Measurements from ENCODE around the gene TSSK2.

Gene TSSK2

GRCh38 chr22:19096555-19096954, 34.6 kb upstream of the TSSK2 start:
- ChIA-PET POLR2A (no interaction called here), CTCF (interaction anchor here (0.6 to 2.0 kb wide), 2 partner anchors 9 to 169 kb away, joined by 3 to 5 read pairs; no protein-coding TSS in a partner anchor)
- no peaks in the 10 kb centered on the region for H3K9me3 ChIP-seq (ENCODE audit: control extremely low read depth in 1 of 5, control insufficient read depth in 4 of 5, insufficient read depth in 2 of 5, low read depth in 1 of 5, low read length in 4 of 5)
- DNase-seq: no peak
- H3K4me3 ChIP-seq (ENCODE audit: control insufficient read depth in 1 of 7, extremely low read depth in 1 of 7, insufficient read depth in 4 of 7, low read depth in 2 of 7, low read length in 6 of 7): no peak overlapping the region
- no peak overlapping the region for H3K27ac ChIP-seq (ENCODE audit: insufficient read depth in 1 of 2, low read depth in 1 of 2, low read length in 2 of 2, poor library complexity in 1 of 2, severe bottlenecking in 2 of 2)
- H3K4me1 ChIP-seq (ENCODE audit: control extremely low read depth in 1 of 4, control insufficient read depth in 4 of 4, insufficient read depth in 4 of 4, low read length in 3 of 4): peaks cover 0 to 4% (median under 1%) of the 10 kb centered on the region in 4 experiments
- no CpG with 5 or more reads among the region's 1 CpG for WGBS (ENCODE audit: insufficient coverage)
- no peaks in the 10 kb centered on the region for H3K27me3 ChIP-seq (replicated peaks in 2 of 5; ENCODE audit: control insufficient read depth in 4 of 5, insufficient read depth in 5 of 5, low read length in 4 of 5)
- H3K36me3 ChIP-seq (ENCODE audit: control insufficient read depth in 4 of 4, insufficient read depth in 4 of 4, low read length in 3 of 4): peaks cover 2 to 7% (median 3%) of the 10 kb centered on the region in 4 experiments

DNA sequence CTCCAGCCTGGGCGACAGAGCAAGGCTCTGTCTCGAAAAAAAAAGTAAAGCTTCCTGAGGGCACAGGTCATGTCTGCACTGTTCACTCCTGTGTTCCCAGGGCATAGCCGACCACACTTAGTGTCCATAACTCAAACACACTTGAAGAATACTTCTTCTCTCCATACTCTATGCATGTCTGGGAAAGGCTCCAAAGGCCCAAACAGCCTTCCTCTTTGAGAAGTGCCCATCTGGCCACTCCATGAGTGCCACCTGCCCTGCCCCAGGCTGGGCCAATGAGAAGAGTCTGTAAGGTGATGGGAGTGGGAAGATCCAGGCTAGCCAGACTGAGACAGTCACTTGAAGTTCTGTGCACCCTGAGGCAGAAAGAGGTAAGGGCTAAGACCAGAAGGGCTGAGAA, 33.6 kb upstream of the TSSK2 start:
- H3K36me3 ChIP-seq (ENCODE audit: control insufficient read depth in 4 of 4, insufficient read depth in 4 of 4, low read length in 3 of 4): peaks cover 2 to 7% (median 3%) of the 10 kb centered on the region in 4 experiments
- peak overlapping the region in 1 of 2 experiments; percentile 57 for H3K27ac ChIP-seq (ENCODE audit: insufficient read depth in 1 of 2, low read depth in 1 of 2, low read length in 2 of 2, poor library complexity in 1 of 2, severe bottlenecking in 2 of 2)
- H3K27me3 ChIP-seq (replicated peaks in 2 of 5; ENCODE audit: control insufficient read depth in 4 of 5, insufficient read depth in 5 of 5, low read length in 4 of 5): no peaks in the 10 kb centered on the region
- ChIA-PET POLR2A (no interaction called here), CTCF (interaction anchor here (2.0 kb wide), 1 partner anchor 8 kb away, joined by 5 read pairs; no protein-coding TSS in a partner anchor)
- no peaks in the 10 kb centered on the region for H3K9me3 ChIP-seq (ENCODE audit: control extremely low read depth in 1 of 5, control insufficient read depth in 4 of 5, insufficient read depth in 2 of 5, low read depth in 1 of 5, low read length in 4 of 5)
- DNase-seq: no peak
- peaks cover 0 to 4% (median under 1%) of the 10 kb centered on the region in 4 experiments for H3K4me1 ChIP-seq (ENCODE audit: control extremely low read depth in 1 of 4, control insufficient read depth in 4 of 4, insufficient read depth in 4 of 4, low read length in 3 of 4)
- H3K4me3 ChIP-seq (ENCODE audit: control insufficient read depth in 1 of 7, extremely low read depth in 1 of 7, insufficient read depth in 4 of 7, low read depth in 2 of 7, low read length in 6 of 7): no peak overlapping the region
- 97% methylated on average over 3 of the region's 3 CpGs for WGBS (ENCODE audit: insufficient coverage)

- DNase-seq: no peak
- ChIA-PET CTCF (interaction anchor here (0.6 to 2.0 kb wide), 4 partner anchors 7 to 34 kb away, joined by 3 to 5 read pairs (median 4); no protein-coding TSS in a partner anchor), POLR2A (no interaction called here)
- Histone ChIP-seq H3K27ac (ENCODE audit: insufficient read depth in 1 of 2, low read depth in 1 of 2, low read length in 2 of 2, poor library complexity in 1 of 2, severe bottlenecking in 2 of 2) (peak overlapping the region in 1 of 2 experiments; percentile 57), H3K4me1 (ENCODE audit: control extremely low read depth in 1 of 4, control insufficient read depth in 4 of 4, insufficient read depth in 4 of 4, low read length in 3 of 4) (peaks cover 0 to 2% (median 0%) of the 10 kb centered on the region in 4 experiments), H3K9me3 (ENCODE audit: control extremely low read depth in 1 of 5, control insufficient read depth in 4 of 5, insufficient read depth in 2 of 5, low read depth in 1 of 5, low read length in 4 of 5) (no peaks in the 10 kb centered on the region), H3K4me3 (ENCODE audit: control insufficient read depth in 1 of 7, extremely low read depth in 1 of 7, insufficient read depth in 4 of 7, low read depth in 2 of 7, low read length in 6 of 7) (no peak overlapping the region), H3K36me3 (ENCODE audit: control insufficient read depth in 4 of 4, insufficient read depth in 4 of 4, low read length in 3 of 4) (peaks cover 2 to 7% (median 3%) of the 10 kb centered on the region in 4 experiments), H3K27me3 (replicated peaks in 2 of 5; ENCODE audit: control insufficient read depth in 4 of 5, insufficient read depth in 5 of 5, low read length in 4 of 5) (no peaks in the 10 kb centered on the region)
- WGBS (ENCODE audit: insufficient coverage): 100% methylated on average over 4 of the region's 4 CpGs
These were observed 33.0 kb upstream of the TSSK2 start for GRCh38 chr22:19098157-19098556.

DNA sequence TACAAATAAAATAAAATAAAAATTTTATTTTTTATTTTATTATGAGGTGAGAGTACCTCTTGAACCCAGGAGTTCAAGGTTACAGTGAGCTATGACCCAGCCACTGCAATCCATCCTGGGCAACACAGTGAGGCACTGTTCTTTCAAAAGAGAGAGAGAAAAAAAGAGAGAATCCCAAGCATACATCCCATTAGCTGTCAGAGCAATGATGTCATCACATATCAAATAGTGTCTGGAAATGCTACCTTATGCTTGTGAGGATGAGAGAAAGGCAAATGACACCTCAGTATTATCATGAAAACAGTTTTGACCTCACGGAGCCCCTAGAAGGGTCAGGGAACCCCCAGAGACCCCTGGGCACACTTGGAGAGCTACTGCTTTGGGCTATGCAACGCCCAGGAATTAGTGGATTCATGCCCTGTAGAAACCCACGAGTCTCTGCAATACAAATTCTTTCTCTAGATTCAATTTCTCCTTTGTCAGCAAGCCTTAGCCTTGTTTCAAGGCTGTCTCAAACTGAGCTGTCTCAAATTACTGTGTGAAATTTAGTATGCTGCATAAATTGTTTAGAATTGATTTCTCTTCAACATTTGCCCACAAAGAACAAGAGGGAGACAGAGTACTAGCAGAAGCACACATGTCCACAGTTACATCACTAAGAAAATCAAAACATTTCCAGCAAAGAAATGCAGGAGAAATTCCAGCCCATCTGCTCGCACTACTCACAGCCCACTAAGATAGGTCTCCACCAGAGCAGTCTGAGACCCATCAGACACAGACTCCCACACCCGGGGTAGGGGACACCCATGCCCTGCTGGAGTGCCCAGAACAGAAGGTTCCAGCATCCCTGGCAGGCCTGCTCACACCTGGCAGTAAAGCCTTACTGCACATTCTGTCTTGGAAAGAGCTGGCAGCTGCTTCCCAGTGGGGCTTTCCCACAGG, 27.0 kb upstream of the TSSK2 start:
- POLR2A ChIA-PET: no interaction called here
- CTCF ChIA-PET: interaction anchor here (0.8 to 1.7 kb wide), 2 partner anchors 11 to 40 kb away, joined by 3 to 5 read pairs; partner anchors contain the start of gene ESS2
- Histone ChIP-seq H3K36me3 (ENCODE audit: control insufficient read depth in 4 of 4, insufficient read depth in 4 of 4, low read length in 3 of 4) (peaks cover 0 to 8% (median 2%) of the 10 kb centered on the region in 4 experiments), H3K27ac (ENCODE audit: insufficient read depth in 1 of 2, low read depth in 1 of 2, low read length in 2 of 2, poor library complexity in 1 of 2, severe bottlenecking in 2 of 2) (no peak overlapping the region), H3K4me3 (ENCODE audit: control insufficient read depth in 1 of 7, extremely low read depth in 1 of 7, insufficient read depth in 4 of 7, low read depth in 2 of 7, low read length in 6 of 7) (no peak overlapping the region), H3K27me3 (replicated peaks in 2 of 5; ENCODE audit: control insufficient read depth in 4 of 5, insufficient read depth in 5 of 5, low read length in 4 of 5) (no peaks in the 10 kb centered on the region), H3K9me3 (ENCODE audit: control extremely low read depth in 1 of 5, control insufficient read depth in 4 of 5, insufficient read depth in 2 of 5, low read depth in 1 of 5, low read length in 4 of 5) (no peaks in the 10 kb centered on the region), H3K4me1 (ENCODE audit: control extremely low read depth in 1 of 4, control insufficient read depth in 4 of 4, insufficient read depth in 4 of 4, low read length in 3 of 4) (peaks cover 8 to 24% (median 11%) of the 10 kb centered on the region in 4 experiments)
- WGBS (ENCODE audit: insufficient coverage): 100% methylated on average over 3 of the region's 5 CpGs
- no peak for DNase-seq

DNA sequence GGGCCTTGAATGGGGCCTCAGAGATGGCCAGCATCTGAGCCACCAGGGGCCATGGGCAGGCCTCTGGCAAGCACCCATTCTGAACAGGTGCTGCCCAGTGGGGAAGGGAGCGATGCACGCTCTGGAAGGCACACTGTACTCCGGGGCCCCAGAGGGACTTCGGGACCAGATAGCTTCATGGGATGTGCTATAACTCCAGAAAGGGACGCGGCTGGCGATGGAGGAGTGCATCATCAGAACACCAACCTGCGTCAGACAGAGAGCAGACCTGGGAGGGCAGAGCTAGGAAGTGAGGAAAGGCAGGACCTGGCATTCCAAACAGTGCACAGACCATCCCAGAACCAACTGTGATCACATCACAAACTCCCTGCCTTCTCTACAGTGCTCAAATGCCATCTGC, 25.7 kb upstream of the TSSK2 start:
- ChIA-PET CTCF (interaction anchor here (0.8 to 1.5 kb wide), 4 partner anchors 8 to 42 kb away, joined by 3 to 5 read pairs (median 4); no protein-coding TSS in a partner anchor), POLR2A (no interaction called here)
- Histone ChIP-seq H3K4me1 (ENCODE audit: control extremely low read depth in 1 of 4, control insufficient read depth in 4 of 4, insufficient read depth in 4 of 4, low read length in 3 of 4) (peaks cover 15 to 36% (median 23%) of the 10 kb centered on the region in 4 experiments), H3K4me3 (ENCODE audit: control insufficient read depth in 1 of 7, extremely low read depth in 1 of 7, insufficient read depth in 4 of 7, low read depth in 2 of 7, low read length in 6 of 7) (no peak overlapping the region), H3K27me3 (replicated peaks in 2 of 5; ENCODE audit: control insufficient read depth in 4 of 5, insufficient read depth in 5 of 5, low read length in 4 of 5) (no peaks in the 10 kb centered on the region), H3K27ac (ENCODE audit: insufficient read depth in 1 of 2, low read depth in 1 of 2, low read length in 2 of 2, poor library complexity in 1 of 2, severe bottlenecking in 2 of 2) (no peak overlapping the region), H3K36me3 (ENCODE audit: control insufficient read depth in 4 of 4, insufficient read depth in 4 of 4, low read length in 3 of 4) (peaks cover 0 to 8% (median 2%) of the 10 kb centered on the region in 4 experiments), H3K9me3 (ENCODE audit: control extremely low read depth in 1 of 5, control insufficient read depth in 4 of 5, insufficient read depth in 2 of 5, low read depth in 1 of 5, low read length in 4 of 5) (no peaks in the 10 kb centered on the region)
- DNase-seq: no peak
- 100% methylated on average over 8 of the region's 8 CpGs for WGBS (ENCODE audit: insufficient coverage)

DNA sequence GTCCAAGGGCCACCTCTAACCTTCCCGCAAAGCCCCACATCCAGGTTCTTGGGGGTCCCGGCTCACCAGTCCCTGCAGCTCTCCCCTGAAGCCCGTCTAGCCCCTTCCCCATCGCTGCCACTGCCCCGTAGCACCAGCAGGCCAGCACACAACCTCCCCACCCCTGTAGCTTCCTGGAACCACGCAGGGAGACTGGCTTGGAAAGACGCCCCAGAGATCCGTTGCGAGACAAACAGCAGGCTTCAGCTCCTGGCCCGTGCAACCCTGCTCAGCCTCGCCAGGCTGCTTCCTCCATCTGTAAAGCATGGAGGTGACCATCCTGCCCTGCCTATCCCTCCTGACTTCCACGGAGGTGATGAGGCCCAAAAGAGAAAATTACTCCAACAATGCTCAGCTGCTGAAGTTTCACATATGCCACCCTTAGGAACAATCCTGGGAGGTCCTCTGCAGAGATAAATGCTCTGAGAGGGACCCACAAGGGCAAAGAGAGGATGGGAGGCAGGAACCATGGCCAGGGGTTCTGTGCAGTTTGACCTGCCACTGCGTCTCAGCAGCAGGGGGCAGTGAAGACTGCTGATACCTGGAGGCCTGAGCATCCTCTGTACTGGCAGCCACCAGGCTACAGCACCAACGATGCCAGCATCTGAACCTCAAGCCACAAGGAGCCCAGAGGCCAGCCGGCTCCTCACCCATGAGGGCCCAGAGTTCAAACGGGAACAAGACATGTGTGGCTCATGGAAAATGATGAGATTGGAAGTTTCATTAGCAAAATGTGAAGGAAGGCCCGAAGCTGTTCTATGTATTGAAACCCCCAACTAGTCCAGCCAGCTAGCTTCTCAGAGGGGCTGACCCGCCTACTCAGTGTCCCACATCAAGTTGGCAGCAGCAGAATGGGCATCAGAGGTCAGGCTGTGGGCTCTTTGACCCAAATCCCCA, 25.0 kb upstream of the TSSK2 start:
- Histone ChIP-seq H3K27ac (ENCODE audit: insufficient read depth in 1 of 2, low read depth in 1 of 2, low read length in 2 of 2, poor library complexity in 1 of 2, severe bottlenecking in 2 of 2) (peak overlapping the region in 1 of 2 experiments; percentile 30), H3K4me1 (ENCODE audit: control extremely low read depth in 1 of 4, control insufficient read depth in 4 of 4, insufficient read depth in 4 of 4, low read length in 3 of 4) (peaks cover 22 to 43% (median 30%) of the 10 kb centered on the region in 4 experiments)

More for the DNA sequence above, 25.0 kb upstream of the TSSK2 start:
- no peak overlapping the region for H3K4me3 ChIP-seq (ENCODE audit: control insufficient read depth in 1 of 7, extremely low read depth in 1 of 7, insufficient read depth in 4 of 7, low read depth in 2 of 7, low read length in 6 of 7)
- WGBS (ENCODE audit: insufficient coverage): 65% methylated on average over 11 of the region's 18 CpGs
- no peaks in the 10 kb centered on the region for H3K9me3 ChIP-seq (ENCODE audit: control extremely low read depth in 1 of 5, control insufficient read depth in 4 of 5, insufficient read depth in 2 of 5, low read depth in 1 of 5, low read length in 4 of 5)
- POLR2A ChIA-PET: no interaction called here
- peak; percentile 51 to 65 (median 64) for DNase-seq
- H3K27me3 ChIP-seq (replicated peaks in 2 of 5; ENCODE audit: control insufficient read depth in 4 of 5, insufficient read depth in 5 of 5, low read length in 4 of 5): no peaks in the 10 kb centered on the region
- peaks cover 0 to 8% (median under 1%) of the 10 kb centered on the region in 4 experiments for H3K36me3 ChIP-seq (ENCODE audit: control insufficient read depth in 4 of 4, insufficient read depth in 4 of 4, low read length in 3 of 4)
- CTCF ChIA-PET: interaction anchor here (0.8 to 2.7 kb wide), 7 partner anchors 9 to 371 kb away, joined by 3 to 15 read pairs (median 4); partner anchors contain the start of gene DGCR2
